Measurements from ENCODE around the gene PEX14.

DNA sequence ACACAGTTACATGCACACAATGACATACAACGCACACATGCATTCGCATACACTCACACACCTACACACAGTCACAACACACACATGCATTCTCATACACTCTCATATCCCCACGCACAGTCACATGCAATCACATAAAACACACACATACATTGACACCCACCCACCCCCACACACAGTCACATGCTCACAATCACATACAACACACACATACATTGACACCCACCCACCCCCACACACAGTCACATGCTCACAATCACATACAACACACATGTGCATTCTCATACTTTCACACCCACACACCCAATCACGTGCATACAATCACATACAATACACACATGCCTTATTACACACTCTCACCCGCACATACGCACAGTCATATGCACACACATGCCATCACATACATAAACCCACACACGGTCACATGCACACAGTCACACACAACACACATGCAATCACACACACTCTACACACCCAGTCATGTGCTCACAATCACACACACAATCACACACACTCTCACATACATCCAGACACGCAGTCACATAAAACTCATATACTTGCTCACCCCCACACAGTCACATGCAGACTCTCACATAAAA is 187.4 kb downstream of the PEX14 start:
- TF ChIP-seq, protein P1, sequence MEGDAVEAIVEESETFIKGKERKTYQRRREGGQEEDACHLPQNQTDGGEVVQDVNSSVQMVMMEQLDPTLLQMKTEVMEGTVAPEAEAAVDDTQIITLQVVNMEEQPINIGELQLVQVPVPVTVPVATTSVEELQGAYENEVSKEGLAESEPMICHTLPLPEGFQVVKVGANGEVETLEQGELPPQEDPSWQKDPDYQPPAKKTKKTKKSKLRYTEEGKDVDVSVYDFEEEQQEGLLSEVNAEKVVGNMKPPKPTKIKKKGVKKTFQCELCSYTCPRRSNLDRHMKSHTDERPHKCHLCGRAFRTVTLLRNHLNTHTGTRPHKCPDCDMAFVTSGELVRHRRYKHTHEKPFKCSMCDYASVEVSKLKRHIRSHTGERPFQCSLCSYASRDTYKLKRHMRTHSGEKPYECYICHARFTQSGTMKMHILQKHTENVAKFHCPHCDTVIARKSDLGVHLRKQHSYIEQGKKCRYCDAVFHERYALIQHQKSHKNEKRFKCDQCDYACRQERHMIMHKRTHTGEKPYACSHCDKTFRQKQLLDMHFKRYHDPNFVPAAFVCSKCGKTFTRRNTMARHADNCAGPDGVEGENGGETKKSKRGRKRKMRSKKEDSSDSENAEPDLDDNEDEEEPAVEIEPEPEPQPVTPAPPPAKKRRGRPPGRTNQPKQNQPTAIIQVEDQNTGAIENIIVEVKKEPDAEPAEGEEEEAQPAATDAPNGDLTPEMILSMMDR (optimal IDR thresholded peaks at IDR 0.05 in 1 of 3, IDR thresholded peaks at IDR 0.05 in 1 of 3, conservative IDR thresholded peaks at IDR 0.05 in 1 of 3; ENCODE audit: extremely low read depth in 1 of 3, insufficient read depth in 2 of 3, low read length in 3 of 3): no peak
- no peak for TF ChIP-seq EZH2 (IDR thresholded peaks at IDR 0.05; ENCODE audit: low read length)

Measured in keratinocyte (primary cell).